Peyer's patch (tissue), 4 donors: Measurements from ENCODE around the gene PML.

Experiments
- CTCF ChIP-seq, 6 experiments: fragments of 450-650 bp in 4 of 6; fragments of 200-600 bp in 2 of 6; sonication (generic) in 1 of 6; IDR thresholded peaks; one replicate each; pipeline ENCODE4 v1.5.1; 2017 to 2019; ENCODE audit warnings: antibody characterized with exemption in 6 of 6, mild to moderate bottlenecking in 3 of 6, moderate library complexity in 1 of 6
- POLR2A ChIP-seq, 2 donors: fragments of 450-650 bp; IDR thresholded peaks; one replicate each; pipeline ENCODE4 v1.5.1; 2017; ENCODE audit warnings: antibody characterized with exemption in 2 of 2, mild to moderate bottlenecking in 2 of 2, moderate library complexity in 2 of 2

GRCh38 chr15:73948982-73949381, 45.5 kb upstream of the PML start:
- TF ChIP-seq POLR2A (IDR thresholded peaks at IDR 0.05) = no peak
- TF ChIP-seq CTCF (IDR thresholded peaks at IDR 0.05) = no peak
